Activated CD8-positive, alpha-beta memory T cell treated with anti-CD3 and anti-CD28 coated beads for 36 hours (primary cell): ENCODE results near the gene CBX7. TPM values are rescaled to one million over a fixed set of nuclear protein-coding genes. Genes with fewer than 3 reads are reported as not detected.

Experiments
- CTCF ChIA-PET: fragments of 350-600 bp; sonication (Branson Sonifier 250); formaldehyde crosslinking; loops from one replicate; lab custom pipeline; 2021; ENCODE audit warnings: antibody characterized with exemption; lab: Charles Lee
- POLR2A ChIA-PET: fragments of 350-600 bp; sonication (Branson Sonifier 250); formaldehyde crosslinking; loops from one replicate; lab custom pipeline; 2021; ENCODE audit warnings: antibody characterized with exemption; lab: Charles Lee
- total RNA-seq, 2 experiments: library from RNA; stranded (reverse); gene quantifications; one replicate each; pipeline ENCODE4 v1.2.3, GENCODE V29; 2021

Gene CBX7
- total RNA-seq, 2 experiments from 2014 or later: 16.7 to 16.8 TPM

DNA sequence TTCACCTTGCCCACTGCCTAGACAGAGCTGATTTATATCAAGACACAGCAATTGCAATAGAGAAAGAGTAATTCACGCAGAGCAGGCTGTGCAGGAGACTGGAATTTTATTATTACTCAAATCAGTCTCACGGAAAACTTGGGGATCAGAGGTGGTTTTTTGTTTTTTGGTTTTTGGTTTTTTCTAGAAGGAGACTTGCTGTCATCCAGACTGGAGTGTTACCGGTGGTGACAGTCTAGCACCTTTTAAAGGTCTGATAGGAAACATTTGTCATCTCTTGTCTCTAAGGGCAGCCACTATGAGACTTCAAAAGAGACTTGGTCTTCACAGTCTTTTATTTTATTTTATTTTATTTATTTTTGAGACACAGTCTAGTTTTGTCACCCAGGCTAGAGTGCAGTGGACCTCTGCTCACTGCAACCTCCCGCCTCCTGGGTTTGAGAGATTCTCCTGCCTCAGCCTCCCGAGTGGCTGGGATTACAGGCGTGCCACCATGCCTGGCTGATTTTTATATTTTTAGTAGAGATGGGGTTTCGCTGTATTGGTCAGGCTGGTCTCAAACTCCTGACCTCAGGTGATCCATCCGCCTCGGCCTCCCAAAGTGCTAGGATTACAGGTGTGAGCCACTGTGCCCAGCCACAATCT is 36.4 kb downstream of the CBX7 start:
- POLR2A ChIA-PET: interaction anchor here (0.7 to 1.0 kb wide), 3 partner anchors 25 to 930 kb away, joined by 3 to 5 read pairs (median 3); no protein-coding TSS in a partner anchor
- CTCF ChIA-PET: interaction anchor here (1.4 kb wide), 1 partner anchor 26 kb away, joined by 5 read pairs; no protein-coding TSS in a partner anchor

DNA sequence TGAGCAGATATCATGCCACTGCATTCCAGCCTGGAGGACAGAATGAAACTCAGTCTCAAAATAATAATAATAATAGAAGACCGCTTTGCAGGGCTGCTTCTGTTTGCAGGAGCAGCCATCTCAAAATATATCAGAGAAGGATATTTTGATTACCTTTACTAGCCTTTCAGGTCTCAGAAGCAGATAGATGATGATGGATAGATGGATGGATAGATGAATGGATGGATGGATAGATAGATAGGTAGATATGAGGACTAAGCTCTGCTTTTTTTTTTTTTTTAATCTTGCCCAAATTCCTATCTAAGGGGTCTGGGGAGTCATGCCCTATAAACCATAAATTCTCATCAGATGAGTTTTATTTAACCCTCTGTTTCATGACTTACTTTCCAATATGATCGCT is 36.9 kb downstream of the CBX7 start:
- ChIA-PET POLR2A (interaction anchor here (0.6 to 1.0 kb wide), 4 partner anchors 24 to 930 kb away, joined by 3 to 5 read pairs (median 4); no protein-coding TSS in a partner anchor), CTCF (interaction anchor here (0.6 to 1.4 kb wide), 2 partner anchors 26 to 40 kb away, joined by 3 to 5 read pairs; no protein-coding TSS in a partner anchor)

DNA sequence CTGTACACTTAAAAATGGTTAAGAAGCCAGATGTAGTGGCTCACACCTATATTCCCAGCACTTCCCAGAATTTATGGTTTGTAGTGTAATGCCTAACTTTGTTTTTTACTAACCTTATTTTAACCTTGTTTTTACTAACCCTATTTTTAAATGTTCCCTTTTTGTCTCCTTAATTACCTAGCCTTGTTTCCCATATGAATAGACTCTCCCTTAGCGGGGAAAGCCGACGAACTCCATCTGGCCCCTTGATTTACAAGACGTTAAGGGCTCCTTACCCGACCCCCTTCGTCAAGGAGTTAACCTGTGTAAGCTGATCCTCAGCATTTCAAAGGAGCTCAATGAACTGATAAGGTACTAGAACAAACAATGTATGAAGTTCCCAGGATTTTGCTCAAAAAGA is 38.4 kb downstream of the CBX7 start:
- ChIA-PET CTCF (interaction anchor here (0.7 to 2.3 kb wide), 5 partner anchors 15 to 66 kb away, joined by 3 to 10 read pairs (median 4); no protein-coding TSS in a partner anchor), POLR2A (interaction anchor here (0.6 to 1.0 kb wide), 4 partner anchors 14 to 22 kb away, joined by 4 to 15 read pairs (median 6); no protein-coding TSS in a partner anchor)

DNA sequence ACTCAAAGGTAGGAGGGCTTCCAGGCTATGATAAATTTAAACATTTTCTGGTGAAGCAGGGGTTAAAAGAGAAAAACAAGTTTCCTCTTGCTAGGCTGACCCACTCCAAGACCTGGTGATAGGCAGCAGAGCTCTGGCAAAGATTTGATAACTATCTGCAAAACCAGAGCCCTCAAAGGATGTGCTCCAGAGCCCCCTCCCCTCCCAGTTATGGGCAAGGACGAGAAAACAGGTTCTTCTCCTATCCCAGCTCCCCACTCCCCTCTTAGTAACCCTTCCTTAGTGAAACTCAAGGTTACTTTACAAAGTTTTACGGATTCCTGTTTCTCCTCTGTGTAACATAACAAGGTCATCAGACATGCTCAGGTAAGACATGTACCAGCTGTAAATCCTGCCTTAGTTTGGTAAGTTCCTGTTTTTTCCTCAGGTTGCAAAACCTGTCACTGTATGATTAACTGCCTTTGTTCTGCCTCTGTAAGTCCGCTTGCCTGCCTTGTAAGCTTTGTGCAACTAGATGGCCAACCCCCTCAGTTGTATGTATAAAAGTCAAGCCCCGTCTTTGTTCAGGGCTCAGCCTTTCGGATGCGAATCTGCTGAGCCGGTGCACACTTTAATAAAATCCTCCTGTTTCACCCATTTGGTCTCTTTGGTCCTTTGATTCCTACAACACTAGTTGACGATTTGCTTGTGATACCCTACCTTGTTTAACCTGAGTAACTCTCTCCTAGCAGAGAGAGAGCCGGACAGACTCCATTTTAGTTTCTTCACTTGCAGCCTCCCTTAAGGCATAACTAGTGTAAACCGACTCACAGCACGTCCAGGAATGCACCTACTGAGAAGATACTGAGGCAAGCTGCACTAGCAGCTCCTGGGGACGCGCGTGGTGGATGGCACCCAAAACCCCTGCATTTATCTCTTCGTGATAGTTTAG is 41.6 kb downstream of the CBX7 start:
- ChIA-PET CTCF (interaction anchor here (0.8 kb wide), 1 partner anchor 16 kb away, joined by 3 read pairs; no protein-coding TSS in a partner anchor), POLR2A (no interaction called here)

DNA sequence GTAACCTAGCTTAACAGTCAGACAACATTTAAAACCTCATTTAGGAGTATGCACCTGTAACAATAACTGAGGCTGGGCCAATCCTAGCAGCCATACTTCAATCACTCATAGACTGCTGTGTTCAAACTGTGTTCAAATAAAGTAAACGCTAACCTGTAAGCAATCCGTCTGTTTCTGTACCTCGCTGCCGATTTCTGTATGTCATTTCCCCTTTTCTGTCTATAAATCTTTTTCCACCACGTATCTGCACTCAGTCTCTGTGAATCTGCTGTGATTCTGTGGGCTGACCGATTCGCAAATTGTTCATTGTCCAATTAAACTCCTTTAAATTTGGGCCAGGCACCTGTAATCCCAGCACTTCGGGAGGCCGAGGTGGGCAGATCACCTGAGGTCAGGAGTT is 43.1 kb downstream of the CBX7 start:
- POLR2A ChIA-PET: no interaction called here
- CTCF ChIA-PET: interaction anchor here (0.6 to 1.1 kb wide), 2 partner anchors 11 to 107 kb away, joined by 3 read pairs; no protein-coding TSS in a partner anchor

DNA sequence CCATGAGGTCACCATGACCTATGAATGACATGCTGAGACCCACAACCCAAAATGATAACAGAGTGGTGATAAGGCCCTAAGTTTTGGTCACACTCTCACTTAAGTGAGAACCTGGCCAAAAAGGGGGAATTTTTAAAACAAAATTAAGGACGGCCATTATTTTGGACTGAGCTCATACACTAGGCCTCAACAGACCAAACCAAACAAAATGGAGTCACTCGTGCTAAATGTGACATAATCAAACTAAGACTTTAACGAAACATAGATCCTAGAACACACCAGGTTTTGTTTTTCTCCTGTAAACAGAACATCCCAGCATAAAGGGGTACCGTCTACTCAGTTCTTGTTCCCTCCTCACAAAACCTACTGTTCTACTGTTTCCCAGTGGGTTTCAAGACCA is 44.0 kb downstream of the CBX7 start:
- ChIA-PET POLR2A (no interaction called here), CTCF (interaction anchor here (0.6 to 1.1 kb wide), 2 partner anchors 10 to 1244 kb away, joined by 3 read pairs; no protein-coding TSS in a partner anchor)

DNA sequence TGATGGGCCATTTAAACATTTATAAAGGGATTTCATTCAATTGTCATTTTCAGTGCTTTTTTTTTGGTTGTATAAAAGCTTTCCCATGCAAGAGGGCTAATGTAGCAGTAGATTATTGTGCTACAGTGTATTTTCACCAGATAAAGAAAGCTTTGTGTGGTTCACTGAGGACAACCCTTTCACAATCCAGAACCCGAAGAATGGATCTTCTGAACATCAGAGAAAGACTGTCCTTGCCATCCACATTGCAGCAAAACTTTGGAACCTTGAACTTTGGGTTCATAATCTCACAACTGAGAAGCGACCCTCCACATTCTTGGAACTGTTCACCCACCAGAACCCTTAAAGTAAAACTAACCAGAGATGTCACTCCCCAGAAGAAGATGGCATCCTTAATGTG is 46.2 kb downstream of the CBX7 start:
- CTCF ChIA-PET: no interaction called here
- POLR2A ChIA-PET: no interaction called here

DNA sequence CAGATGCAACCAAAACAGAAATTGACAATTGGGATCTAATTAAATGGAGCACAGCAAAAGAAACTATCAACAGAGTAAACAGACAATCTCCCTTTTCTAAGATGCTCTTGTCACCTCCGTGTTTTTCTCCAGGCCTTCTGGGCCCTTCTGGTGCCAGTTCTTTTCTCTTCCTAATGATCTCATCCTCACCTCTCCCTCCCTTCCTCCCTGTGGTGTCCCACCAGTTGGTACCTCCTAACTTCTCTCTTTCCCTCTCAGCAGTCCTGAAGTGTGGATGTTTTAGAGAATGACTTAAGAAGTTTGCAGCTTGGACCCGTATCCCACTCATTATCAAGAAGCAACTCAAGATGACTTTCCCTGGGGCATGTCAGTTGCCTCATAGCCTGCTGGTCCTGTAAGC is 49.0 kb downstream of the CBX7 start:
- POLR2A ChIA-PET: no interaction called here
- CTCF ChIA-PET: no interaction called here

DNA sequence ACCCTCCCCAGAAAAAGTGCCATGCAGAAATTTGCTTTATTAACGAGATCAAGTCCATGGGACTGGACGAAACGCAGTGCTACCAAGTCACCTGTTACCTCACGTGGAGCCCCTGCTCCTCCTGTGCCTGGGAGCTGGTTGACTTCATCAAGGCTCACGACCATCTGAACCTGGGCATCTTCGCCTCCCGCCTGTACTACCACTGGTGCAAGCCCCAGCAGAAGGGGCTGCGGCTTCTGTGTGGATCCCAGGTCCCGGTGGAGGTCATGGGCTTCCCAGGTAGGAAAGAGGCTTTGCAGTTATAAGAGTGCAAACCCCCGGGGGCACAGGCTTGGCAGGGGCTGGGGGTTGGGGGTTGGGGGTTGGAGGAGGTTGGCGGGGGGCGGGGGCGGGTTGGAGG is 51.3 kb downstream of the CBX7 start:
- ChIA-PET CTCF (no interaction called here), POLR2A (interaction anchor here (1.5 kb wide), 1 partner anchor 12 kb away, joined by 4 read pairs; no protein-coding TSS in a partner anchor)

DNA sequence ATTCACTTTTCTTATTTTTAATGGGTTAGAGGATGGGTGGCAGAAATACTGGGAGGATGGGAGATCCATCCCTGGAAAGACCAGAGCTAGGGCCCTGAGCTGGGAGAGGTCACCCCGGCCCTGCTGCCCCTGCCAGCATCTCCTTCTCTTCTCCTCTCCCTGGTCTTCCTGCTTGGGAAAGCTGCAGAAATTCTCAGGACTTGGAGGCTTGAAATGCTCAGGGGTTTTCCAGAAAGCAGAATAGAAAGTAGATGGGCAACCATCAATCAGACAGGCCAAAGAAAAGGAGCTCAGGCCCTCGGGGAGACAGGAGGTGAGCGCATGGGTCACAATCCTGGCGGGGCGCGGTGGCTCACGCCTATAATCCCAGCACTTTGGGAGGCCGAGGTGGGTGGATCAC is 53.9 kb downstream of the CBX7 start:
- POLR2A ChIA-PET: interaction anchor here (0.5 to 1.1 kb wide), 3 partner anchors 9 to 146 kb away, joined by 3 to 5 read pairs (median 4); no protein-coding TSS in a partner anchor
- CTCF ChIA-PET: interaction anchor here (0.9 to 2.0 kb wide), 7 partner anchors 10 to 228 kb away, joined by 3 to 10 read pairs (median 4); partner anchors contain the start of genes APOBEC3C and APOBEC3G

DNA sequence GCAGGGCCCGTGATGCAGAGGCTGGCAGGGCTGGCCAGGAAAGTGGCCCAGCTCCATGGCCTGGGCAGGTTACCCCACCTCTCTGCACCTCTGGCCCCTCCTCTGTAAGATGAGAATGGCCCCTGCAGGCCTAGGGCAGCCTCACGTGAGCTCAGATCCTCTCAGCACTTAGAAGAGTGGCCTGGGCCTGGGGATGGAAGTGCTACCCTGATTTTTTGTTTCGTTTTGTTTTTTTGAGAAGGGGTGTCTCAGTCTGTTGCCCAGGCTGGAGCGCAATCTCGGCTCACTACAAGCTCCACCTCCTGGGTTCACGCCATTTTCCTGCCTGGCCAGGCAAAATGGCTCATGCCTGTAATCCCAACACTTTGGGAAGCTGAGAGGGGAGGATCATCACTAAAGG is 54.5 kb downstream of the CBX7 start:
- CTCF ChIA-PET: interaction anchor here (0.9 to 2.0 kb wide), 7 partner anchors 11 to 228 kb away, joined by 3 to 10 read pairs (median 4); partner anchors contain the start of genes APOBEC3C and APOBEC3G
- POLR2A ChIA-PET: interaction anchor here (0.6 to 1.0 kb wide), 2 partner anchors 16 to 305 kb away, joined by 3 to 5 read pairs; no protein-coding TSS in a partner anchor

DNA sequence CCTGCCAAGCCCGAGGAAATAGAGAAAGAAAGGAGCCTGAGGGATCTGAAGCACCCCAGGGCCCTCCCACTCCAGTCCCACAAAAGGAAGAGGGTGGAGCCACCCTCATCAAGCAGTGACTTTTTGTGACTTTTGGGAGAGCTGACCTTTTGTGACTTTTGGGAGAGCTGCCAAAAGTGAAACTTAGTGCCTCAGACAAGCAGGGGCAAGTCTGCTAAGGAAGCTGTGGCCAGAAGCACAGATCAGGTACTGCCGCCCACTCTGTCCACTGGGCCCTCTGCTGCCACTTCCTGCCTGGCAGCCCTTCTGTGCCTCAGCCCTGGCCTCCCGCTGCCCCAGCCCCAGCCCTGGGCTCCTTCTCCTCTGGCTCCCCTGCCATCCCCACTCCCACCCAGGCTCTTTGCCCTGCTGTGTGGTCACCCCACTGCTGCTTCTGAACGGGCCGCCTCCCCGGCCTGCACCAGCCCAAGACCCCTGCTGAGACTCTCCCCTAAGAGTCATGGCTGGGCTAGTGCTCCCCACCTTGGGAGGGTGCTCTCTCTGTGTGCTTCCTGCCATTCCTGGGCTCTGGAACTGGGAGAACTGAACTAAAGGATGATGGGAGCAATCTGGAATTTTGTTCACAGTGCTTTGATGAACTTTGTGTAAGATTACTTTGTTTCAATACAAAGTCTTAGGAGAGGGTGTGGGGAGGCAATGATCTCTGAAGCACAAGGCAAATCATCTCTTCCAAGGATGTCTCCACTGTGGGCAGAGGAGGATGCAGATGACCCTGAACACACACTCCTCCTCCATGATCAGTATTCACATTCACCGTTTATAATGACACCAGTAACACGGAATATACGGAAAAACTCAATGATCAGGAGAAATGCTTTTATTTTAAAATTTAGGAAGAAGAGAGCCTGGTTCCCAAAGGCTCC is 55.1 kb downstream of the CBX7 start, which contains the start of gene APOBEC3H:
TSS of gene APOBEC3H (plus strand) at position 147 of the 923 bp plus-strand sequence. CDS start 3,035 bp downstream, outside the sequence.
- ChIA-PET CTCF (interaction anchor here (1.6 kb wide), 1 partner anchor 90 kb away, joined by 4 read pairs; no protein-coding TSS in a partner anchor), POLR2A (interaction anchor here (0.6 kb wide), 1 partner anchor 304 kb away, joined by 3 read pairs; no protein-coding TSS in a partner anchor)

DNA sequence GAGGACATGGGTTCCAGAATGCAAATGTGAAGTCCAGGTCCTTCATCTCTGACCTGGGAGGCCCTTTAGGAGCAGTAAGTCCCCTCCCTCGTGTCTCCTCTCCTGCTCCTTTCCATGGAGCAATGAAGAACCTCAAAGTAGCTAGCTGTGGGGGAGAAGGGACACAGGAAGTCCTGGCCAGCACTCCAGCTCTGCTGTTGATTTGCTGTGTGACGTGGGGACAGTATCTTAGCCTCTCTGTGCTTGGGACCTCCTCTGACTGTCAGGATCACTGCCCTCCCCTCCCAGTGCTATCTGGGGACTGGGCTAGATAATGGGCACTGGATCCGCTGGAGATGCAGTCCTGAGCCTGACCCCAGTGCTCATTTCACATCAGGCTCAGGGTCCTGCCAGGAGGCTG is 56.5 kb downstream of the CBX7 start:
- CTCF ChIA-PET: interaction anchor here (1.2 kb wide), 1 partner anchor 26 kb away, joined by 3 read pairs; no protein-coding TSS in a partner anchor
- POLR2A ChIA-PET: no interaction called here

DNA sequence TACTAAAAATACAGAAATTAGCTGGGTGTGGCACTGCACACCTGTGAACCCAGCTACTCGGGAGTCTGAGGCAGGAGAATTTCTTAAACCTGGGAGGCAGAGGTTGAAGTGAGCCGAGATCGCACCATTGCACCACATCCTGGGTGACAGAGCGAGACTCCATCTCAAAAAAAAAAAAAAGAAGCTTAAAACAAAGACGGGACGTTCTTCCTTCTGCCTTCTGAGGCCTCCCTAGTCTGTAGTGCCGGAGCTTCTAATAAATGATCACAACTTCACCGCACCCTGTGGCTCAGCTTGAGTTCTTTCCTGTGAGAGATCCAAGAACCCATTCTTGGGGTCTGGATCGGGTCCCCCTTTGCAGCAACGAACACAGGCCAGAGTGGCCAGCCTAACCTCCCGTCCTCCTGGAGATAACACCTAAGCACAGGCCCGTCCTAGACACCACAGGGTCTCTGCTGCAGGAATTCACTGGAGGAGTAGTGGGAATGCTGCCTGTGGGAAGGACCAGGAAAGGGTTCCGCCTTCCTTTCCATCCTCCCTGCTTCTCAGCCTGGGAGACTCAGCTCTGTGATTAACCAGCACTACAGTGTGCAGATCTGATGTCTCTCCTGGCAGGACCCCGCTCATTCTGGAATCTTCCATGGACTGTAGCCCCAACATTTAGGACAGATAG is 57.6 kb downstream of the CBX7 start:
- ChIA-PET CTCF (interaction anchor here (0.9 to 1.7 kb wide), 7 partner anchors 15 to 224 kb away, joined by 3 to 5 read pairs (median 3); no protein-coding TSS in a partner anchor), POLR2A (interaction anchor here (0.6 to 2.0 kb wide), 4 partner anchors 17 to 696 kb away, joined by 3 to 15 read pairs (median 5); no protein-coding TSS in a partner anchor)

DNA sequence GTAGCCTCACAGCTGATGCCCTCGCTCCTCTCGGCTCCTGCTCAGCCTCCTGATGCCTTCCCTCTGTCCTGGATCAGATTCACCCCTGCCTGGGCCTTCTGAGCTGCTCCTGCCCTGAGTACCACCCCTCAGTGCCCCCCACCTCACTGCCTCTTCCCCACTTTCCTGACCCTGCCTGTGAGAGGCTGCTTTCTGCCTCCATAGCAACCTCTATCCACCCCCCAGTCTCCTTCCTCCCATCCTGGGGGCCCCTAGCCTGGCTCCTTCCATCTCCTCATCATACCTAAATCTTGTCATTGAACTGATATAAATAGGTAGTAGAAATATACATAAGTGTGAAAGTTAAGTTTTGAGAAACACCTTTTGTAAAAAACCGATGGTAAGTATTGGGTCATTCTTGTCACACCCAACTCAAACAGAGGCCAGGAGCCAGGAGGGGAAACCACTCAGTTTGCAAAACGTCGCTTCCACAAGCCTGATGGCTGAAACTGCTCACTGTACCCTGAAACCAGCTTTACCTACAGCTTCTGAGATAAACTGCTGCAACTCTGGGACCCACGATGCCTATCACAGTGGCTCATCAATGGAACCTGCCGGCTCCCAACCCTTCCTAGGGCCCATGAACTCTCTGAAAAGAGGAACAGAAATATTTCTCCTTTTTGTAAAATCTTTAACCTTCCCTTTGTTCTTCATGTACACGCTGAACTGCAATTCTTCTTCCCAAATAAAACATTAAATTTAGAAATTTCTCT is 60.2 kb downstream of the CBX7 start:
- ChIA-PET POLR2A (interaction anchor here (0.5 to 0.7 kb wide), 4 partner anchors 22 to 341 kb away, joined by 3 to 8 read pairs (median 4); no protein-coding TSS in a partner anchor), CTCF (interaction anchor here (1.9 kb wide), 1 partner anchor 22 kb away, joined by 6 read pairs; no protein-coding TSS in a partner anchor)
